ENCODE data around the gene IQCB1.
"Not testable (repeated sequence)": the region's sequence is repeated elsewhere in the genome, so short reads cannot be mapped to it uniquely, and the experiment has no call there.

Gene IQCB1

GRCh38 chr3:121743106-121743505 lies 91.8 kb downstream of the IQCB1 start:
- DNase-seq = not testable (repeated sequence)

- no peak for DNase-seq
Measured at GRCh38 chr3:121740896-121741295, 94.0 kb downstream of the IQCB1 start.

GRCh38 chr3:121739902-121740301 lies 95.0 kb downstream of the IQCB1 start:
- no peak for DNase-seq

GRCh38 chr3:121737644-121738043 lies 97.2 kb downstream of the IQCB1 start:
- no peak for DNase-seq

GRCh38 chr3:121736112-121736511 lies 98.7 kb downstream of the IQCB1 start:
- DNase-seq = no peak

GRCh38 chr3:121735047-121735696 lies 99.7 kb downstream of the IQCB1 start:
- DNase-seq = no peak

- DNase-seq = no peak
Measured at GRCh38 chr3:121730940-121731687, 103.7 kb downstream of the IQCB1 start.

GRCh38 chr3:121724130-121724529 lies 110.7 kb downstream of the IQCB1 start:
- DNase-seq = peak; percentile 69

- no peak for DNase-seq
Measured at GRCh38 chr3:121723485-121723884, 111.4 kb downstream of the IQCB1 start.

- no peak for DNase-seq
Measured at GRCh38 chr3:121722411-121722810, 112.4 kb downstream of the IQCB1 start.

GRCh38 chr3:121720163-121720562 lies 114.7 kb downstream of the IQCB1 start:
- DNase-seq = no peak

Measured in GDM1 (cell line).